Colonic mucosa (tissue), 4 donors: ENCODE measurements around the gene IGHMBP2. TPM values are rescaled to one million over a fixed set of nuclear protein-coding genes. Genes with fewer than 3 reads are reported as not detected.

Experiments
- DNase-seq: peaks from one replicate; pipeline ENCODE4 v3.0.0-alpha.2; 2020
- H3K27ac ChIP-seq: fragments of 200-600 bp; one replicate; pipeline ENCODE4 v1.8.0; 2021
- H3K27me3 ChIP-seq: fragments of 200-600 bp; one replicate; pipeline ENCODE4 v1.8.0; 2021
- H3K36me3 ChIP-seq: fragments of 200-600 bp; one replicate; pipeline ENCODE4 v1.8.0; 2021
- H3K4me1 ChIP-seq: fragments of 200-600 bp; one replicate; pipeline ENCODE4 v1.8.0; 2021; ENCODE audit warnings: mild to moderate bottlenecking
- H3K4me3 ChIP-seq: fragments of 200-600 bp; one replicate; pipeline ENCODE4 v1.8.0; 2021
- H3K9ac ChIP-seq, 2 donors: one replicate each; pipeline ENCODE4 v1.7.0; 2013; ENCODE audit warnings: control low read depth in 2 of 2, low read depth in 2 of 2, low read length in 2 of 2
- H3K9me3 ChIP-seq: fragments of 200-600 bp; one replicate; pipeline ENCODE4 v1.8.0; 2021
- CTCF ChIP-seq: fragments of 200-600 bp; IDR thresholded peaks from one replicate; pipeline ENCODE4 v1.8.0; 2022; ENCODE audit warnings: antibody characterized with exemption, mild to moderate bottlenecking
- intact Hi-C: fragments of 100-400 bp; cut with DNase I; formaldehyde crosslinking; loops from one replicate; pipeline ENCODE4 v1.14.1; 2022
- total RNA-seq, 2 donors: library from RNA; stranded (reverse); fragmentation: NEBNext Ultra II Directional in 1 of 2; extraction: Animal tissue kit (Norgen Biotek cat#: 25700) in 1 of 2; gene quantifications; one replicate each; pipeline ENCODE4 v1.2.1, GENCODE V29; 2021
- donor health status: healthy.
- donor health status: DM: no; HTN: no; CAD: no.
- donor health status: DM: no; HTN: no; CAD: no.

IGHMBP2 gene
- total RNA-seq, 2 donors from 2014 or later = 16.6 to 20.4 TPM

GRCh38 chr11:68933605-68934320, 30.1 kb downstream of the IGHMBP2 start:
- Histone ChIP-seq H3K27ac (no peak overlapping the region), H3K4me3 (no peak overlapping the region), H3K9me3 (no peaks in the 10 kb centered on the region), H3K9ac (peak overlapping the region in 1 of 2 donors; percentile 24), H3K4me1 (no peaks in the 10 kb centered on the region), H3K36me3 (peaks cover 24% of the 10 kb centered on the region), H3K27me3 (no peaks in the 10 kb centered on the region)
- no peak for DNase-seq
- intact Hi-C loops = no loop called here
- no peak for TF ChIP-seq CTCF

DNA sequence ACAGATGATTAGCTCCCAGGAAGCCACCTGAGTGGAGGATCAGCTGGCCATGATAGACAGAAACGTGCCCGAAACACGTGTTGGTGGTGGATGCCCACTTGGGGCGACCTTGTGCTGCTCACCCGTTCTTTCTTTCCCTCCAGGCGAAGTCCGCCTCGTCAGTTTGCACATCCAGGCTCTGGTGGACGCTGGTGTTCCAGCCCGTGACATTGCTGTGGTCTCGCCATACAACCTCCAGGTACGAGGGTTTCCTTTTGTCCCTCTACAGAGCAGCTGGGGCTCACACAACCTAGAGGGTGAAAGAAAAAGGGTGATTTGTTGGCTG, 30.6 kb downstream of the IGHMBP2 start:
- intact Hi-C loops = no loop called here
- no peak for DNase-seq
- no peaks in the 10 kb centered on the region for H3K4me1 ChIP-seq
- peaks cover 20% of the 10 kb centered on the region for H3K36me3 ChIP-seq
- no peak for TF ChIP-seq CTCF
- no peak overlapping the region for H3K27ac ChIP-seq
- H3K27me3 ChIP-seq = no peaks in the 10 kb centered on the region
- no peak overlapping the region for H3K4me3 ChIP-seq
- H3K9ac ChIP-seq = no peak overlapping the region
- H3K9me3 ChIP-seq = no peaks in the 10 kb centered on the region

DNA sequence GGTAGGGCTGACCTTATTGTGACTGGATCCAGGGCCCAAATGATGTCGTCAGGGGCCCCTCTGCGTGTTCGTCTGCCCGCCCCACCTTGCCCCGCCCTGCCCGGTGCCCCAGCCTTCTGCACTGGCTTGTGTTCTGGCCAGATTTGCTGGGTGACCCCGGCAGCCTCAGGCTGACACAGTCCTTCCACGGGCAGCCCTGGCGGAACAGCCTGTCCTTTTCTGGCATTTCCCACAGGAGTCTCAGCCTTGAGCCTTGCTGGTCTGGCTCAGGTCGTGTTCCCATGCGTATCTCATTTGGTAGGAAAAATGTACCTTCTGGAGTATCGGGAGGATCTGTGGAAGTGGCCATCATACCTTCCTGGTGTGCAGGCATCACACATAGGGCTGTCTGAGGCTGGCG, 31.0 kb downstream of the IGHMBP2 start:
- TF ChIP-seq CTCF = no peak
- peaks cover 16% of the 10 kb centered on the region for H3K36me3 ChIP-seq
- DNase-seq = no peak

GRCh38 chr11:68935066-68935465, 31.4 kb downstream of the IGHMBP2 start:
- H3K4me3 ChIP-seq = no peak overlapping the region
- no peaks in the 10 kb centered on the region for H3K27me3 ChIP-seq
- peaks cover 16% of the 10 kb centered on the region for H3K36me3 ChIP-seq
- H3K9me3 ChIP-seq = no peaks in the 10 kb centered on the region
- DNase-seq = no peak
- H3K9ac ChIP-seq = no peak overlapping the region
- no peak for TF ChIP-seq CTCF
- H3K27ac ChIP-seq = no peak overlapping the region
- intact Hi-C loops = no loop called here
- no peaks in the 10 kb centered on the region for H3K4me1 ChIP-seq

More for the DNA sequence above, 31.0 kb downstream of the IGHMBP2 start:
- Histone ChIP-seq H3K9ac (no peak overlapping the region), H3K27ac (no peak overlapping the region), H3K4me3 (no peak overlapping the region), H3K9me3 (no peaks in the 10 kb centered on the region), H3K4me1 (no peaks in the 10 kb centered on the region), H3K27me3 (no peaks in the 10 kb centered on the region)
- intact Hi-C loops = no loop called here

DNA sequence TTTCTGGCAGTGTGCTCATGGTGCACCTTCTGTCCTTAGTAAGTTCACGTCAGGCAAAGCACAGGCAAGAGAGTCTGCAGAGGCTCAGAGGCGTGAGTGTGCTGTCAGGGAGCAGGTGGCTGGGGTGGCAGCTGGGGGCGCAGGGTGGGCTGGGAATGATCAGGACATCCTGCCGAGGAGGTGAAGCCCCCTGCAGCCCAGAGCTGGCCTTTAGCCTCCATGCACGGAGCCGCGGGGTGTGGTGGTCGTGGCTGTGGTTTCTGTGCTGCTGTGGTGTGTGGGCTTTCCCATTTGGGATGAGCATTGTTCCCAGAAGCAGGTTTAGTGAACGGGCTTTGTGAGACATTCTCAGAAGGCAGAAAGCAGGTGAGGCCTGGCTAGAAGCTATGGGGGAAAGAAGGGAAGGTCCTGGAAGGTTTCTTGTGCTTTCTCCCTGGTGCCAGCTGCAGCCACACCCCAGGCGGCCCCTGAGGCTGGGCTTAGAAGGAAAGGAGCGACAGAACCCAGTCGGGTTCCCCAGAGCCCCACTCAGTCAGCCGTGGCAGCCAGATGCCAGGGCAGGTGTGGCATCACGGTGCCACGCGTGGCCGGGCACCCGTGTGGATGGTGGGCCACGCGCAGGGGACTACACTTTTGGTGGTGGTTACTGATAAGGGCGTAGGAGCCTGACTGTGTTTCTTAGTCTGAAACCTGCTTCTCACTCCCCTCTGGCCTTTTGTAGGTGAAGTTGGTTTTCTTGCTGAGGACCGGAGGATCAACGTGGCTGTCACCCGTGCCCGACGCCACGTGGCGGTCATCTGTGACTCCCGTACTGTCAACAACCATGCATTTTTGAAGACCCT, 32.0 kb downstream of the IGHMBP2 start:
- TF ChIP-seq CTCF = no peak
- H3K27me3 ChIP-seq = no peaks in the 10 kb centered on the region
- H3K36me3 ChIP-seq = peaks cover 16% of the 10 kb centered on the region
- no peaks in the 10 kb centered on the region for H3K4me1 ChIP-seq
- intact Hi-C loops = no loop called here
- H3K9ac ChIP-seq = no peak overlapping the region
- no peak for DNase-seq
- no peak overlapping the region for H3K4me3 ChIP-seq
- H3K9me3 ChIP-seq = no peaks in the 10 kb centered on the region
- no peak overlapping the region for H3K27ac ChIP-seq
